GM21360 (cell line): ENCODE measurements around the gene USP22.

Experiments used
- ATAC-seq: cut with Tn5 transposase; IDR thresholded peaks from one replicate; pipeline ENCODE4 v1.9.1; 2021; ENCODE audit warnings: mild to moderate bottlenecking, moderate library complexity; ENCODE audit not compliant: unreplicated experiment

The USP22 gene

DNA sequence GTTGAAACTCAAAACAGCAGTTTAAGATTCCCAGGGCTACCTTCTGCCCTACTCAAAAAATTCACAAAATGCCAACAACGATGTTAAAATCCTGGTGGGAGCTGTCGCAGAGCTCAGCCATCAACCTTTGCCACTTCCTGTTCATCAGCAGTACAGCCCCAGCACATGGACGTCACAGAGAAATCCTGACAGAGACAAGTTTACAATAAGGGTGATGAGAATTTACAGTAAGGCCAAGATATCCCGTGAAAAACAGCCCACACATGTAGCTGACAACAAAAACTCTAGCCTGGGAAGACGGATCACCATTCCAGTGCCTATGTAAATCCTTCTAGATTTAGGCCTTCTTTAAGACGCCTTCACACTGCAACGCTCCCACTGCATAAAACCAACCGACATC, 18.8 kb downstream of the USP22 start:
- ATAC-seq, result no peak

DNA sequence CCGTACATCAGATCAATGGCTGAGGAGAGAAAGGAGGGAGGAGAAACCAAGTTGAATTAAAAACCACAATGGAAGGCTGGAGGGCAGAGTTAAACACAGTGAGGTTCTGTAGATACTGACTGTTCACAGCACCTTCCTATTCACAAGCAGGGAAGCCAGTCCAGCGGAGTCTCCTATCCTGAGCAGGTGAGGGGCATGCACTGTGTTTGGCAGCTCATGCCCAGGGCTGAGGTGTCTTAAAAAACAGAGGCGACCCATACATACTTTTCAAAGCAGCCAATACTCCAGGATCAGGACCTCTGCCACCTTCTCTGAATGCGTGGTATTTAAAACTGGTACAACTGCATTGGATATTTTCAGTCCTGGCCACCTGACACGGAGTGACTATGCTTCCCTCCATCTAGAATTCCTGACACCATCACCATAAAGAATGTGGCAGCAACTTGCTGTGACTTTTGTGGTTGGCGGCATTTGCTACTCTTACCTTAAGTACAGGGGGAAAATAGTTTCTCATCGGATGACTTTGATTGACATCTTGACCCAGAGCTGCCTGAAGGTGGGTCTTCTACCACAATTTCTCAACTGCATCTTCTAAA, 21.5 kb downstream of the USP22 start:
- no peak for ATAC-seq

DNA sequence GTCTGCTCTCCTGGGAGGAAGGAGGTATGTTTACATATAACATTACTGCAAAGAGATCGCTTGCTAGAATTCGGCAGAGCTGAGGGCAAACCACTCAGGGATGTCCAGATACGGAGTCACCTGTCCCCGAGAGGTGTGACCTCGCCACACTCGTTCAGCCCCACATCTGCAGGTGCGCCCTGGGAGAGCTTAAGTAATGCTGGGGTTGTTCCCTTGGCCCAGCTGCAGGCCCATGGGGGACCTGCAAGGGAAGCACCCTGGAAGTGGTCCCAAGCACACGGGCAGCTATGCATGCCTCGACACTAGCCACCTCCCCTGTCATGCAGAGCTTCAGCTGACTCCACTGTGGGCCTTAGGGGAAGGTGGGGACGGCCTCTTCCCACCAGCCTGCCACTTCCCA, 22.2 kb downstream of the USP22 start:
- no peak for ATAC-seq

DNA sequence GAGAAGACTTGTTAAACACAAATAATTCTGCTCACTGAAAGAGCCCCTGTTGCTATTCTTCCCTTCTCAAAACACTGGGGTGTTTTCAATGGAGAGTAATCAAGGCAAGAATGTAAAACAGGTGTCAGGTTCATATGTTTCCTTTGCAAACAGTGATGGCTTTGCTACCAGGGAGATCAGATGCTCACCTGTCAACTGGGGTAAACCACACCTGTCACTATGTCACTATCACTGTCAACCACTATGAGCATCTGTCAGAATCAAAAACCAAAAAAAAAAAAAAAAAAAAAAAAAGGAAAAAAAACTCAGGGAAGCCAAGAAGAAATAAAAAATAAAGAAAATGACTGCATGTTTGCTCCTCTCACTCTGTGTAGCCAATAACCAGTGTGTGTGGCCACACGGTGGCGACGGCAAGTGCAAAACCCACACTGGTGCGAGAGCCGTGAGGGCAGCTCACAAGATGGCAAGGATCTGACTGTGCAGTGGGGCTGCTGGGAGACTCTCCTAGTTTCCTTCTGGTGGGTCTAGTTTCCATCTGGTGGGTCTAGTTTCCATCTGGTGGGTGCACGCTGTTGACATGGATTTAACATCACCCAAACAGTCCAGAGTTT, 22.7 kb downstream of the USP22 start:
- ATAC-seq, result no peak

DNA sequence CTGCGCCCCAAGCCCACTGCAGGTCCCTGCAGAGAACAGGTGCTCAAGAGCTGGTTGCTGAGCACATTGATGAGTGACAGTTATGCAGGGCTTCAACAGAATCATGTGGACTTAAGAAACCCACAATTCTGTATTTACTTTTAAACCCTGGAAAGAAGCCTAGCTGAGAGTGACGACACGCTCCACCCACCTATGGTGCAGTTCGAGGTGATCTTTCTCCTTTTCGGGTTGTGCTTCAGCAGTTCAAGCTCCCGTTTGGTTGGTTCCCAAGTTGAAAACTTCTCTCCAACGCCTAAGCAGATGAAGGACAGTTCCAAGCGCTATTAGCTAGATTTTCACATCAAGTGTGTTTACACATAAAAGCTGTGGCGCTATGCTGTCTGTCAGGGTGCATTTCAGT, 23.9 kb downstream of the USP22 start:
- ATAC-seq, result no peak

DNA sequence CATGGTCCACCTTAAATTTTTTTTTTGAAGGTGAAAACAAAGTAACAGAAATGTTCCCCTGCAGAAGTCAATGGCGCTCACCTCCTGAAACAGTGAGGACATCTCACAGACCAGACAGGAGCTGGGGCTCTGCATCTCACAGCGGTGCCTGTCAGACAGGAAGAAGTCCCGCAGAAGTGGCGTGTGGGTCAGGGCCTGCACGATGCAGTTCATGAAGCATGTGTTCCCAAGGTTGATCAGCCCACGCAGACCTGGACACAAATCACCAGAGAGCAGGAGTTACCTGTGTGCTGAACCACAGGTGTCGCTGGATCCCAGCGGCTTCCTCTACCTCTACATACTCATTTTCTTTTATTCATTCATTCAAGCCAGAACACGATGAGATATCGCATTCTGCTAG, 24.9 kb downstream of the USP22 start:
- ATAC-seq, result no peak

DNA sequence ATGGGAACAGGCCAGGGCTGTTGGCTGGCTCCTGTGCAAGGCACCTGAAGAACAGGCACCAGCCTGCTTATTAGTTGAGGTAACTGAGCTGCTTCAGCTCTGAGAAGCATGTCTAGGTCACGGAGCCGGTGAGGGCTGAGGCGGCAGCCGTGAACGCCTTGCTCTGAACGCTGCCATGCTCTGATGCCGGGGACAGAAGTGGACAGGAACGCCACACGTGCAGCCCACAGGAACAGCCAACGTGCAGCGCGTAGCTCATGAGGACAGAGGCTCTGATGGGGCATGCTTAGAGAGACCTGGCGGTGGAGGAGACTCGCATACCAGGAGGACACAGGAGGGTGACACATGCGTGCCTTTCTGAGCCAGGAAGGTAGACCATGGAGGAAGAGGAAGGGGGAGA, 25.6 kb downstream of the USP22 start:
- ATAC-seq, result no peak

DNA sequence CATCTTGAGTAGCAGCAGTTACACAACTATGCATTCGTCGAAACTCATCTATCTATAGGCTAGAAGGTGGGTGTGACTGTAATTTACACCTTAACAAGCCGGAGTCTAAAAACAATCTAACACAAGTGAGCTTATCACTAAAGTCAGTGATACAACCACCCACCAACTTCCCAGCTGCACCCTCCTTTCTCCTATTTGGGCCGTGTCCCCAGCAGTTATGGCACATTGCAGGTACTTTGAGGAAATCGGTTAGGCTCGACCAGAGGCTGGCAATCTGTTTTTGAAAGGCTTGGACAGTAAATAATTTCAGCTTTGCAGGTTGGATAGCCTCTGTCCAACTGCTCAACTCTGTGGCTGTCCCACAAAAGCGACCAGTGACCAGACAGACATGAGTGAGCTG, 26.0 kb downstream of the USP22 start:
- no peak for ATAC-seq

DNA sequence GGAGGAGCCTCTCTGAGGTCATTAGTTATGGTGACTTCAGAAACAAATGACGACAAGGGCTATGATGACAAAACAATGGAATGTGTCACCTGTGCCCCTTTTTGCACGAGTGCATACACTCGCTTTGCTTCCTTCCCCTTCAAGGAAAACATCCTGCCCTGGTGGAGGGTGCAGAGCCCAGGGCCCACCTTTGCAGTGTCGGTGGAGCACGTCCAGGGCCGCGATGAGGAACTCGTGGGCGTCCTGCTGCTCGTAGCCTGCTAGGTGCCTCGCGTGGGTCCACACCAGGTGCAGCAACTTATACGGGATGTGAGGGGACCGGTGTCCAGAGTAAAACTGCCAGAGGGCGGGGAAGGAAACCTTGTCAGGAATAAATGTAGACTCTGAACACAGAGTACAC, 27.2 kb downstream of the USP22 start:
- ATAC-seq, result no peak

DNA sequence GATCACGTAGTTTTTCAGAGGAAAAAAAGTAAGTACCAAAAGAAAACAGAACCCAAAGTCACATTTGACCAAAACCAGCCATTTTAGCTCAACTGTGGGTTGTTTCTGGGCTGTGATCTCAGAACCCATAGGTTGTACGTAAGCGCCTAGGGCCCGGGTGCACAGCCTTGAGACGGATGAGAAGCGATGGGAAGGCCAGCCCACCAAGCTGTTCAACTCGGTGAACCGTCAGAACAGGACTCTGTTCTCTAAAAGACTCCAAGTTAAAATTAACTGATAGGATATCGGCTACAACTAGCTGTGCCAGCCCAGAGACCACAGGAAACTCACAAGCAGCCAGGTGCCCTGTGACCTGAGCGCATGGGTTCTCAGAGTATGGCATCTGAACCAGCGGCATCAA, 28.3 kb downstream of the USP22 start:
- ATAC-seq, result no peak

DNA sequence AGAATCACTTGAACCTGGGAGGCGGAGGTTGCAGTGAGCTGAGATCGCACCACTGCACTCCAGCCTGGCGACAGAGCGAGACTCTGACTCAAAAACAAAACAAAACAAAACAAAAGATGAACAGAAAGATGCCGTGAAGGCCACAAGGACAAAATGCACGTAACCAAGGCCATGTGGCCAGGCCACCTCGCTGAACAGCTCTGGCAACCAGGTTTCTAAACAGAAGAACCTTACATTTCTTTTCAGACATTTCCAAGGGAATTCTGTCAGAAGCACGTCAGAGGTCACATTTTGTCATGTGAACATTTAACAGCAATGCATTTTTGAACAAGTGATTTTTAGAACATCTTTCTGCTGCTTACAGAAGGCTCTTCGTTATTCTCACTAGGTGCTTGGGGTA, 28.8 kb downstream of the USP22 start:
- ATAC-seq, result no peak

DNA sequence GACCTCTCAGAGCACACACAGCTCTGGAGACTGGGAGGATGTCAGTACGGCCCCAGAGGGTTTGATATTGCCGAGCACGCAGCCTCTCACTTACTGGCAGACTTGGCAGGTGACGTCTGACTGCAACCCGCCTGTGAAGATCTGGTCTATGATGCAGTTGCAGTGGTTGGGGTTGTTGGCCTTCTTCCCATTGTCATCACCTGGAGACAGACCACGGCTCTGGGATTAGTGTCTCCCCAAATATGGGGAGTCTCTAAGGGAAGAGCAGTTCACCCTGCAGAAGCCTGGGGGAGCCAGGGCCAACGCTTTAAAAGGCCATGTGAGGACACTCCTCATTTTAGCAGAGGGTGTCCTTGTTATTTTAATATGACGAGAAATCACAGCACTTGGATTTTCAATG, 30.1 kb downstream of the USP22 start:
- no peak for ATAC-seq

DNA sequence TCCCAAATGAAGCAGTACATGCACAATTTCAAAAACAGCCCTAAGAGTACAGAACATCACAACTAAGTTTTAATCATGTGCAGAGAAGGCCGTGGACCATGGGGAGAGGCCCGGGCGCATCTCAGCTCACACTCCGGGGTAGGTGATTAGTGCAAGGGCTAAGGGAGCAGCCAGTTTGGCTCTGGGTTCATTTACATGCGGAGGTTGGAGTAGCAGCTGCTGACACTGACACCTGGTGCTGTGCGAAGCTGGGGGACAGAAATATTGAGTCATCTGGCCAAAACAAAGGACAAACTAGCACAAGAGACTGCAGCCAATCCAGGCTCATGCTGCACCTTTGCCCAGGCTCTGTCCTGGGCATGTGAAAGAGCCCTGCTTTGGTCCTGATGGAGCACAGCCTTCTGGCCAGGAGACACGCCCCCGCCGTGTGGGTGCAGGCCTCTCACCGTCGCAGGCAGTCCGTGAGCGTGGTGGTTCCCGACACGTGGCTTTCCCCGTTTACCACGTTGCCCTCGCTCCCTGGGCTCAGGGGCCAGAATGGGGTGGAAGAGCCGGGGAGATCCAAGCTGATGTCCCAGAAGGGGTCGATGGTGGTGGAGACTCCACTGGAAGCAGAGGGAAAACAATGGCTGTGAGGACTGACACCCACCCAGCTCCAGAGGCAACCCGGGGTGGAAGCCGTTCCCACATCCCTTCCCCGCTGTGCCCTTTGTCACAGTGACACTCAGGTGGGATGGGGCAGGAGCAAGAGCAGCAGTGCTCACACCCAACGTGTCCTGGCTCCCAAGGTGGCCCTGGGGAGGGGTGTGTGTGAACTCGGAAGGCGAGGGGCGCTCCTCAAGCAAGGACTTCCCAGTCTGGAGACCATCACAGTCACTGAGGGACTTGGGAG, 31.9 kb downstream of the USP22 start:
- no peak for ATAC-seq

DNA sequence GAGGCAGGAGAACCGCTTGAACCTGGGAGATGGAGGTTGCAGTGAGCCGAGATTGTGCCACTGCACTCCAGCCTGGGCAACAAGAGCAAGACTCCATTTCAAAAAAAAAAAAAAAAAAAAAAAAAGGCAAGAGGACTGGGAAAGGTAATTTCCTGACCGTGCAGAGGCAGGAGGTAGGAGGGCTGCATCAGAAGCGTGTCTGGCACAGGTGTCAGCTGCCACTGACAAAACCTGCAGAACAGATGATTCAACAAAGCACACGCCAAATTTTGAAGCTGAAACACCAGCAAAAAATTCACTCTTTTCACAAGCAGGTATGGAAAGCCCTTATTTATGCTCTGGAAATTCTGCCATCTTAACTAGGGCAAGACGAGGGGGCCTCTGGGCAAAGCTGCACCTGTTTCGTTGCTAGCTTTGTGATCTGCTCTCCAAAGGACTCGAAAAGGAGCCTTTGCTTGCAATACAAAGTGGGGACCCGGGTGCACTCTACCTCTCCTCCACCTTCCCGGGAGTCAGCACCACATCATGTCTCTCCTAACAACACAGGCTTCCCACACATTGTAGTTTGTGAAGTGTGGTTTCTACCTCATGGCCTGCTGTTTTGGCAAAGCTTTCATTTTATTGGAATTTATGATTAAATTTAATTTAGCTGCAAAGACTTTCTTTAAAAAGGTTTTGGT, 33.7 kb downstream of the USP22 start:
- ATAC-seq, result no peak

DNA sequence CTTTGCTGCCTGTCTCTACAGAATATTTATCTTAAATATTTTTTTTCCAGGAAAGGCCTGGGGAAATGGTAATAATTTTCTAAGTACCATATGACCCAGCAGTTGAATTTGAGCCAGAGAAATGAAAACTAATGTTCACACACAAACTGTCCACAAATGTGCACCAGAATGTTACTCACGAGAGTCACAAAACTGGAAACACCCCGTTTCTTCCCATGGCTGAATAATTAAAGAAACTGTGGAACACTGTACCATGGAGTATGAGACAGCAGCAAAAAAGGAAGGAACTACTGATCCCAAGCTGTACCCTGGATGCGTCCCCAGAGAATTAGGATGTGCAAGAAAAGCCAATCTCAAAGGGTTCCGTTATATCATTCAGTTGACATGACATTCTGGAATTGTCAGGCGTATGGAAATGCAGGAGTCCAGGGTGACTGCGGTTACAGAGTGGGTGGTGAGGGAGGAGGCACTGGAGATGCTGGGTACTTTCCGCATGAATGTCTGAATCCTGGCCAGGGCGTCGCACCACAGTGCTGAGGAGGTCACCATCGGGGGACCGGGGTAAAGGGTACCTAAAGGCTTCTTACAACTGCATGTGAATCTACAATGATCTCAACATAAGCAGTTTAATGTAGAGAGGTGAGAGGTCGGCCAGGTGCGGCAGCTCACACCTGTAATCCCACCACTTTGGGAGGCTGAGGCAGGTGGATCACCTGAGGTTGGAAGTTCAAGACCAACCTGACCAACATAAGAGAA, 34.5 kb downstream of the USP22 start:
- no peak for ATAC-seq

DNA sequence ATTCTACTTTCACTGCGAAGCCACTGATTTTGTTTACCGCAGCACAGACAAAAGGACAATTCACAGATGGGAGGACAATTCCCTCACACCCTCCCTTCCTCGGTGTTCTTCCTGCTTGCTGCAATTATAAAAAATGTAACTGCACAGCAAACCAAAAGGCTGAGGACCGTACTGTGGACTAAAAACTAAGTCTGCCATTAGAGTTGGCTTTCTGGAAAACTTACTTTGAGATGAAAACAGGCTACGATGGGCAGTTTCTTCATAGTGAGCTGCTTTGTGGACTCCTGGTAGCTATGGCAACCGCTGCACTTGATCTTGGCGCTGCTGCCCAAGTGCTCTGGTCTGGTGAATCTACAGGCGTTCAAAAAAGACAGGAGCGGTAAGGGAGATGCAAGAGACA, 35.2 kb downstream of the USP22 start:
- ATAC-seq, result no peak

DNA sequence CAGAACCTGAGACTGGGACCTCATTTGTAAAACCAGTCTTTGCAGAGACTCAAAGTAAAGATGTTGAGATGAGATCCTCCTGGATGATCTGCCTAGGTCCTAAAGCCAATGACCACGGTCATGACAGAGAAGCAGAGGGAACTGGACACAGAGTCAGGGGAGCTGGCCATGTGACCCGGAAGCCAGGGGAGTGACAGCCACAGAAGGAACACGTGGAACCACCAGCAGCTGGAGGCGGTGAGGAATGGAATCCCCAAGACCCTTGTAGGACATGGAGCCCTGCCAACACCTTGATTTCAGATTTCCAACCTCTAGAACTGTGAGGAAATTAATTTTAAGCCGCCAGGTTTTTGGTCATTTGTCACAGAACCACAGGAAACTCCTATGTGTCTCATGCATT, 37.0 kb downstream of the USP22 start:
- no peak for ATAC-seq

DNA sequence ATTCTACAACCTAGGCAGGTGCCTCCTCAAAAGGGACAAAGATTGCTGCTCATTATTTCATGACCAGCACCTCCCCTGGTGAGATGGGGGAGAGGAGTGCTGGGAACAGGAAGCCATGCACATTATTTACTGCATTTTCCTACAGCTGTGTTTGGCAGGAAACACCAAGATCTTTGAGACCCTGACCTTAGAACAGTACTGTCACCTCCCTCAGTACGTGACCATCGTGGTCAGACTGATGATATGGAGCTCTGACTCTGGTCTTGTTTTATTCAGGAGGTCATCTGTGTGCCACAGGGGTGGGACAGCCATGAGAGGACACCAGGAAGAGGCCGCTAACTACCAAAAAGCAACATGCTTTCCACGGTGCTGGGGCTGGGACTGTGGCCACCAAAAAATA, 37.4 kb downstream of the USP22 start:
- no peak for ATAC-seq

DNA sequence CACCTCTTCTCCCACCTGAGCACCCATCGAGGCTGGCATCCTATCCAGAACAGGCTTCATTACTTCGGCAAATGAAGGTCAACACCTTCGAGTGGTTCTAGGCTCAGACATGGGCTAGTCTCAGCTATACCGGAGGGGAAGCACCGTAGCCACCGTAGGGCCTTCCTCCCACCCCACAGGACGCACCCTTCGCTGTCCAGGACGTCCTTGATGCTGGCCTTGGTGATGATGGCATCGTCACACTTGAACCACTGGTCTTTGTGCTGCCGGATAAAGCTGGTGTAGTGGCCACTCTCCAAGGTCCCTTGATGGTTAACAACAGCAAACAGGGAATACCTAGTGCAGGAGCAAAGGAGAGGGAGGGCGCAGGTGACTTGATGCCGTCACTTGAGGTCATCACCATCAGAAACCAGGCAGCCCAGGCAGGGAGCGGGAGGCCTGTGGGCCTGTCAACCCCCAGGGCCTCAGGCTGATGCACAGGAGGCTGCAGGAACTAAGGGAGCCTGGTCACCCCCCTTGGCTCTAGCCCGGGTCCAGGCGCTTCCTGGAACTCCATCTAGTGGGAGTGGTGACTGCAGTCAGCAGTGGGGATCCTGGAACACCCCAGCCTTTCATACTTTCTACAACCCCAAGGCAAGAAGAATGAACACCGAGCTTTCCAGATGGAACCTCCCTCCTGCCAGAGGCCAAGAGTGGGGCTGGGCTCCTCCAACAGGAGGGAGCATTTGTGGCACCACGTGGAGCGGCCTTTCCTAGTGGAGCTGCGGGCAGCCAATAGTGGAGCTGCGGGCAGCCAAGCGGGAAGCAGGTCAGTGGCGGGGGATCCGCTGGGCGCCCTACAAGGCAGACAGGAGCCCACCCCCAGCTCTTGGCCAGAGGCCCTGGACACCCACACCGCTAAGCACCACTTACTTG, 38.5 kb downstream of the USP22 start:
- ATAC-seq, result no peak
